Stimulated activated CD4-positive, alpha-beta T cell treated with anti-CD3 and anti-CD28 coated beads, Interleukin-4, amount 100 ng/mL, for 24 hours (primary cell): ENCODE measurements around the gene CCDC110.
A peak's percentile ranks its signal among the peaks of the same experiment; 100 is the strongest.

ENCODE experiments used
- DNase-seq: peaks from one replicate; pipeline ENCODE4 v3.0.0-alpha.2; 2020

CCDC110 gene

DNA sequence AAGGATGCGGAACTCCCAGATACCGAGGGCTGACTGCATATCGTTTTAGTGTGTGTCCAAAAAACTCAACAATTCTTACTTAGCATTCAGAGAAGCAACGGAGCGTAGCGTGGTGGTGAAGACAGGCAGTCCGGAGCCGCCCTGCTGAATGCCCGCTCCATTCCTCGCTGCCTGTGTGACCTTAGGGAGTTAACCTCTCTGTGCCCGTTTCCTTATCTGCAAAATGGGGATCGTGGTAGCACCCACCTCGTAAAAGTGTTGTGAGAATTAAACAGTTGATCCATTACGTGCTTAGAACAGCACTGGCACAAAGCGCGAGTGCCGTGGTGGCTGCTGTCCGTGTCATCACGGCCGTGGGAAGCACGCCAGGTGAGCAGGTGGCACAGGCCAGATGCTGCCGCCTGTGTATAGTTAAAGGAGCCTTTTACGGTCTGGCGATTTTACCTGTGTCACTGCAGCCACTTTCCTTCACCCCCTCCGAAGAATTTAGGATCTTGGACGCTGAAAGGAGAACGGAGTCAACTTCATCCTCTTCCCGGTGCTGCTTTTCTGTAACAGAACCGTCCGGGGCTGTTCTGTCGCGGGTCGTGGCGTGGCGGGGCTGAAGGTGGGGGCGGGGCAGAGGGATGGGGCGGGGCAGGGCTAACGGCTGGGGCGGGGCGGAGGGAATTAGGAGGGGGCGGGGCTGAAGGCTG is 885 bp downstream of the CCDC110 start:
- no peak for DNase-seq

DNA sequence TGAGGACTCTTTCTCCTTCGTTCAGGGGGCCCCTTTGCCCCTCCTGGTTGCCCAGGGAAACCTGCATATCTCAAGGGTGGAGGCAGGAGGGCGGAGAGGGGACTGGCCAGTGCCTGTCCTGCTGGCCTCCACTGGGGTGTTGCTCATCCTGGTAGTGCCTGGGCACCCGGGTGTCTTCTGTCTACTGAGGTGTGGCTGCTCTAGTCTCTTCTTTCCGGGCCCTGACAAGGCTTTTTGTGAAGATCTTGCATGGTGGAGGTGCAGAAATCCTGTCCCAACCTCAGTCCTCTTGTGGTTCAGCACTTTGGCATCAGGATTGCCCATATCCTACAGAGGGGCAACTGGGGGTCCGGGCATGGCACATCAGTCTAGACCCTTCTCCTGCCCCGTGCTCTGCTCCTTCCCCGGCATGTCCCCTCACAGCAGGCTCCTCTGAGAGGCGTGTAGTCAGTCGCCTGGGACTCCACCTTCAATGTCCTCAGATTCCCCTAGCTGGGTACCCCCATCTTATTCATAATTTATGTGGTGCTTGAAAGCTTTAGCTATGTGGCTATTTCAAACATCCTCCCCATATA is 1.9 kb downstream of the CCDC110 start:
- no peak for DNase-seq

DNA sequence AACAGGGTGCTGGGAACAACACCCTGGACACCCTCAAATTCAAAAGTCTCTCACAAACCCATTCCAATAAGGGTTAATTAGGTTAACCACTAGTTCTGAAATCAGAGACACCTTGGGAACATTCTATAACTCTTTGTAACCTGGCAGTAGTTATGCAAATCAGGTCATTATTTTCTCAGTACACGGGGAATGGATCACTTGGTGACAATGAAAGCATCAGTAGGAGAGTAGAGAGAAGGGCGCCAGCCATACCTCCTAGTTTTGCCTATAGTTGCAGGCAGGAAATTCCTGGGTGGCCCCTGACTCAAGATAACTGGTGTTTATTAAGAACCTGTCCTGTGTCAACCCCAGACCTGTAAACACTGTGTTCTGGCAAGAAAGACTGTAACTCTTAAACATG is 2.5 kb downstream of the CCDC110 start:
- no peak for DNase-seq

DNA sequence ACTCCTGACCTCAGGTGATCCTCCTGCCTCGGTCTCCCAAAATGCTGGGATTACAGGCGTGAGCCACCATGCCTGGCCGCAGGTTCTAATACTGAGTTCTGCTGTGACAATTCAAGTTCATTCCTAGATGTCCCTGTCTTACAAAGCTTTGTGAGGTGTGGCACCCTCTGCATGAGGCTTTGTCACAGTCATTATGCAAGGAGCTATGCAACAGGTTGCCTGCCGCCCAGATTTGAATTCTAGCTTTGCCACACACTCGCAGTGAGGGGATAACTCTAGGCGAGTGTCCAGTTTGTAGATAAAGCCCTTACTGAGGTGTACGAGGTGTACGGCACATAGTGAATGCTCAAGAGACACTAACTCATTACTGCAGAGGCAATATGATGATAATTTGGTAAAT is 3.5 kb downstream of the CCDC110 start:
- no peak for DNase-seq

DNA sequence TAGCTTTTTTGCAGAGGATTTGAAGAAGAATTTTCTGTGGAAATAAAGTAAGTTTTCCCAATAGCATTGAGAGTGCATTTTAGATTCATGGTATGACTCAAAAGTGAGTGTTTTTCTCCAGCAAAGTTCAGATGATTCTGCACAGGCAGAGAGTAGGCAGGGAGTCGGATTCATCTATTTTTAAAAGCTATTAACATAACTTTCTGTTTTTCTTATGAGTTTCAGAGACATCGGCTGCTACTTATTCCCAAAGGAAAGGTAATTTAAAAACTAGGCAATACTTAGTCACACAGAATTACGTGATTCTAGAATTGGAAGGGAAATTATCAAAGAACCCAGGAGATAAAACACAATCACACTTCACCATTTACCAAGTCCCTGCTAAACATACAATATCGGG is 4.4 kb downstream of the CCDC110 start:
- no peak for DNase-seq

DNA sequence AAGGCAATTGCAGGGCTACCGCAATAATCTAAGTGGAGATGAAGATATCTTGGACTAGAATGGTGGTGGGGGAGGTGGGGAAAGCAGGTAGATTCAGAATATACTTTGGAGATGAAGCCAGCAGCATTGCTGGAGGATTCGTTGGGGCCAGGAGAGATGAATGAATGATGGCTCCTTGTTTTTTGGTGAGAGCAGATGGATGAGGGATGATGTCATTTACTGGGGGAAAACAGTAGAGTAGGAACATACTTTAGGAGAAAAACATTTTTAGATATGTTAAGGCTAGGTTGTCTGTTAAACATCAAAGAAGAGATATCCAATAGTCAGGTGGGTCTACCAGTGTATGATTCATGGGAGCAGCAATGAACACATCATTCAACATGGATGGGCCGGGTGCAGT is 5.8 kb downstream of the CCDC110 start:
- no peak for DNase-seq

DNA sequence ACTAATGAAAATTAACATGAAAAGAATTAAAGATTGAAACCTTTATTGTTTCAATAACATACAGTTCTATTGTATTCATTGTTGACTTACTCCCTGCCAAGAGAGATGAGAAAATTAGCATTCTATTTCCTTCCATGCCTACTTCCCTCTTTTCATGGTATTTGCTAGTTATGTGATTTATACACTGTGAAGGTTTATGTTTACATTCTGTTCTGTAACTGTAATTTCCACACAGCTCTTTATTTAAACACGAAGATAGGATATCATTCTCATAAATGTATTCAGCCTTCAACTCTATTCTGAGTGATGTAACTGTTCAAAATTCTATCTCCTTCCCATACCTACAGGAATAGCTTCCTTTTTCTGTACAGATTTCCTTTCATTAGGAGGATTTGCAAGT is 6.6 kb downstream of the CCDC110 start:
- DNase-seq, result no peak

DNA sequence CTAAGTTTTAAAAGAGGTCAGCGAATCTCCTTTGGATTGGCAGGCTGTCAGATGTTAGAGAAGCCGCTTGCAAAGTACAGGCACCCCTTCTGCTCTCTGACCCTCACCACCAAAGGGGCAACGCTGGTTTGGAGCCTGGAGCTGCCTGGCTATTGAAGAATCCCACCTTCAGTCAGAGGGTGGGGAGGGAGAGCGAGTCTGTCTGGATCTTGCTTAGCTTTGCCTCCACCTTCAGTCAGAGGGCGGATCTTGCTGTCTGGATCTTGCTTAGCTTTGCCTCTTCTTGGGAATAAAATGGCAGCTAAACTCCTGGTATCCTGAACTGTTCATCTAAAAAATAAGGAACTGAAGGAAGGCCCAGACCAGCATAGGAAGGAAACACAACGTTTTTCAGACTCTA is 7.3 kb downstream of the CCDC110 start:
- no peak for DNase-seq

DNA sequence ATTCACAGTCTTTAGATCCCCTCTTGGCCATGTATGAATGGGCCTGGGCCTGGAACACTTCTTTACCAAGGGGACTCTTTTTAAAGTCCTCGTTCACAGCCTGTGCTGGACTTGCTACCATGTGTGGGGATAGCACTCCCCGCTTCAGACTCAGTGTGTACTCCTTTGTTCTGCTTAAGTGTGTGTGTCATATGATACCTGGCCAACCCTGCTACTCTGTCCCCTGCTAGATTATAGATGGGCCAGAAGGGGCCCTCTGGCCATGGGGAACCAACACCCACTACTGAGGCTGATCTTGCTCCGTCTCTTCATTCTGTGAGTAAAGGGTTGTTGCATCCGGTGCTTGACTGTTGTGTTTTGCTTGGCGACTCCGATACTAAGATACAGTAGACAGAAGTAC is 8.0 kb downstream of the CCDC110 start:
- no peak for DNase-seq

DNA sequence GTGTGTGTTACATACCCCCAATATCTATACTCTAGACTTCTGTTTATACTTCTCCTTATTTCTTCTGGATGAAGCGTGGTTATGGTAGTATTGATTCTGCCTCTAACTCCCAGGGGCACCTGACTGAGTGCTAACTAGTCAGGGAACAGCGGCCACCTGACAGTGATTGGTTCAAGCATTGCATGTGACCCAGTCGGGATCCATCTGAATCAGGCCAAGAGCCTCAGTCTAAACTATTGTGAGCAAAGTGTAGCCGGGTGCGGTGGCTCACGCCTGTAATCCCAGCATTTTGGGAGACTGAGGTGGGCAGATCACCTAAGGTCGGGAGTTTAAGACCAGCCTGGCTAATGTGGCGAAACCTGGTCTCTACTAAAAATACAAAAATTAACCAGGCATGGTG is 10.0 kb downstream of the CCDC110 start:
- no peak for DNase-seq

DNA sequence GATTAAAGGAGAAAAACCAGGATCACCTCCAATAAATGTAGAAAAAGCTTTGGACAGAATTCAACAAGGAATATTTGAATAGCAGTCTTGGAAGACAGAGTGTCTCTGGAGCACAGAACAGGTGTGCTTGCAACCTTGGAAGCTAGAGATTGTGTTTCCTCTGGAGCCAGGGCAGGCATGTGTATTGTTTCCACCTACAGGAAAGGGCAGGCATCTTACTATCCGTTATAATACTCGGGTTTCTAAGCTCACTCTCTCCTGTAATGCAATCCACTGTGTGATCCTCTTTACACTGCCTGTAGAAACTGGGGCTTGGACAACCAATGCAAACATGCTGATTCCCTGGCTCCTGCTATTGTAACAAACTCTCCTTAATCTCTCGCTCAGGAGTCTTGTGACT is 14.4 kb downstream of the CCDC110 start:
- DNase-seq, result no peak

DNA sequence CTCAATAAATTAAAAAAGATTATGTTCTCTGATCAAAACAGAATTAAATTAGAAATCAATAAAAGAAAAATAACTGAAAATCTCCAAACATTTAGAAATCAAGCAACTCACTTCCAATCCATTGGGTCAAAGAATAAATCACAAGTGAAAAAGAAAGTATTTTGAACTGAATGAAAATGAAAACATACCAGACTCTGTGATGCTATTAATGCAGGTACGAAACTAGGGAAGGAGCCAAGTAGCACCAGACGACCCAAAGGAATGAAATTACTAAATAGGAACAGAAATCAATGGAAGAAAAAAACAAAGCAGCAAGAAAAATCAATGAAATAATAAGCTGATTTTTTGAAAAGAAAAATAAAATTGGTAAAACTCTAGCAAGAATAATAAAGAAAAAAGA is 15.4 kb downstream of the CCDC110 start:
- no peak for DNase-seq

DNA sequence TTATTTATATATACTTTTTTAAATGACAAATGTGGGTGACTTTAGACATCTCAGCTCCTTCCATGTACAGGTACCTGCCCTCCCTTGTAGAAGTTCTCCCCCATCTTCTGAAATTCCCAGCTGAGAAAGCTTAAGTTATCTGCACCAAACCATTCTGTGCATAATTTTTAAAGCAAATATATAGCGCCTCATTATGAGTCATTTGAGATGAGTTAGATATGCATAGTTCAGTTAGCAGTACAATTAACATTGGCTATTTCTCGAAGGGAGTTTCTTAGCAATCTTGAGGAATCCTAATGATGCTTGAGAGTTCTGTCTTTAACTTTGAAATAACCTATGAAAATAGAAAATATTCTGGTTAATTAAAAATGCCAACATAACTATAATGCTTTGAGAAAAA is 26.3 kb downstream of the CCDC110 start:
- DNase-seq, result no peak

DNA sequence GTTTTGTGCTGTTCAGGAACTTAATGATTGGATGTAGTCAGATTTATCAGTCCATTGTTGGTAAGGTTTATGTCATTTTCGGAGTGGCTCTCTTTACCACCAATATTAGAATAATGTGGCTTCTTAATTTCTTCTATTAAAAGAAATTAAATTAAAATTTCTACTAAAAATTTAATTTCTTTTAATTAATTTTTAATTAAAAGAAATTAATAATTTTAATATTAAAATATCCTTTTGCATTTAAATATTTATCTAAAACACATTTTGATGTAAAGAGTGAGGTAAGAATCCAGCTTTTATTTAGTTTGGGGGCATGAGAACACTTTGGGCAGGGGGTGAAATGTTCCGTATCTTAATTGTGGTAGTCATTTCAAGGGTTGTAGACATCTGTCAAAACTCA is 30.1 kb downstream of the CCDC110 start:
- DNase-seq, result no peak

DNA sequence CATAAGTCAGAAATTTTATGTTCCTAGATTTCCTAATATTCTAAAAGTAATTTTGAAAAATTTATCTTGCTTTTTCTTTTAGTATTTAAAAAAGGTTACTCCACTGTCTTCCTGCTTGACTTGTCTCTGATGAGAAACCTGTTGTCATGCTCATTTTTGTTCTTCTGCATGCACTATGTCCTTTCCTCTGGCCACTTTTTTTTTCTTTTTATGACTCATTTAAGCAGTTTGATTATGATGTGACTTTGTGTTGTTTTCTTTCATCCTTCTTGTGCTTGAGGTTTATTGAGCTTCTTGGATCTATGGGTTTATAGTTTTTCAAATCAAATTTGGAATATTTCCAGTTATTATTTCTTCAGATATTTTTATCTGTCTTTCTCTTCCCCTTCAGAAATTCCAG is 33.7 kb downstream of the CCDC110 start:
- DNase-seq, result no peak

DNA sequence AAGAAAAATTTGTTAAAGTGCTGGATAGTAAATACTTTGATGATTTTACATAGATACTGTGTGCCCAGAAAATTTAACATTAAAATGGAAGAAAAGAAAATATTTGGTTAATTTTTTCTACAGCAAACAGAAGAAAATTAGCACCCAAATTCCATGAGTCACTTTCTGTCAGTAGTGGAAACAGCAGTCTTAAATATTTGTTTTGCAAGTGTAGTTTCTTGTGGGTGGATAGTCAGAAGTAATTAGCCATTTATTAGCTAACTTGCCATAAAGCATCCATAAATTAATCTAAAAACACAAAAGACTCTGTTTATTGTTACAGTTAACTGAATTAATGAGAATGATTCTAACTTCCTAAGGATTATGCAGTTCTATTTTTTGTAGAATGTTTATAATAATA is 36.1 kb downstream of the CCDC110 start:
- DNase-seq, result no peak

DNA sequence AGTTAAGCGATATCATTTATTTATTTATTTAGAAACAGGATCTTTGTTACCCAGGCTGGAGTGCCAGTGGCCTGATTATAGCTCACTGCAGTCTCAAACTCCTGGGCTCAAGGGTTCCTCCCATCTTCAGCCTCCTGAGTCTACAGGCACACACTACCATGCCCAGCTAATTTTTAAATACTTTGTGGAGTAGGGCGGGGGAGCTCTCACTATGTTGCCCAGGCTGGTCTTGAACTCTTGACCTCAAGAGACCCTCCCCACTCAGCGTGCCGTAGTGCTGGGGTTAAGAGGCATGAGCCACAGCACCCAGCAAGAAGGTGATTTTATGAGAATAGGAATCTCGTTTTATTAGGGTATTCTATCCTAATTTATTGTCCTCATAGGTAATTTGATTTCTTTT is 41.9 kb downstream of the CCDC110 start:
- DNase-seq, result no peak

DNA sequence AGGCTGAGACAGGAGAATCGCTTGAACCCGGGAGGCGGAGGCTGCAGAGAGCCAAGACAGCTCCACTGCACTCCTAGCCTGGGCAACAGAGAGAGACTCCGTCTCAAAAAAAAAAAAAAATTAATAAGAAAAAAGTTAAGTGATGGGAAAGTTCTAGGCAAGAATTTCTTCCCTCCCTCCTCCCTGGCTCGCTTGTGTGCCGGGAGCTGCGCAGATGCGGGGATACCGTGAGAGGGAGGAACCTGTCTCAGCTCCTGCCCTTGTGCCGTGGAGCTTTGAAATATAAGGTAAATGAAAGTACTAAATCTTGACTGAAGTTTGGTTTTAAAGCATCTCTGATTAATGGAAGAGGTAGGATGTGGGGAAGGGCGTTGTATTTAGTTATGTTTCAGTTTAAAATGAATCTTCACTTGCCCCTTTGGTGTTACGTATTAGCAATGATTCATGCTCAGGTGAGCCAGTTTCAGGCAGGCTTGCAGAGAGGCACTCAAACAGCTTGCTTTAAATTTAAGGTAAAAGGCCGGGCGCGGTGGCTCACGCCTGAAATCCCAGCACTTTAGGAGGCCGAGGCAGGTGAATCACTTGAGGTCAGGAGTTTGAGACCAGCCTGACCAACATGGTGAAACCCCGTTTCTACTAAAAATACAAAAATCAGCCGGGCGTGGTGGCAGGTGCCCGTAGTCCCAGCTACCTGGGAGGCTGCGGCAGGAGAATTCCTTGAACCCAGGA is 44.4 kb downstream of the CCDC110 start:
- no peak for DNase-seq

DNA sequence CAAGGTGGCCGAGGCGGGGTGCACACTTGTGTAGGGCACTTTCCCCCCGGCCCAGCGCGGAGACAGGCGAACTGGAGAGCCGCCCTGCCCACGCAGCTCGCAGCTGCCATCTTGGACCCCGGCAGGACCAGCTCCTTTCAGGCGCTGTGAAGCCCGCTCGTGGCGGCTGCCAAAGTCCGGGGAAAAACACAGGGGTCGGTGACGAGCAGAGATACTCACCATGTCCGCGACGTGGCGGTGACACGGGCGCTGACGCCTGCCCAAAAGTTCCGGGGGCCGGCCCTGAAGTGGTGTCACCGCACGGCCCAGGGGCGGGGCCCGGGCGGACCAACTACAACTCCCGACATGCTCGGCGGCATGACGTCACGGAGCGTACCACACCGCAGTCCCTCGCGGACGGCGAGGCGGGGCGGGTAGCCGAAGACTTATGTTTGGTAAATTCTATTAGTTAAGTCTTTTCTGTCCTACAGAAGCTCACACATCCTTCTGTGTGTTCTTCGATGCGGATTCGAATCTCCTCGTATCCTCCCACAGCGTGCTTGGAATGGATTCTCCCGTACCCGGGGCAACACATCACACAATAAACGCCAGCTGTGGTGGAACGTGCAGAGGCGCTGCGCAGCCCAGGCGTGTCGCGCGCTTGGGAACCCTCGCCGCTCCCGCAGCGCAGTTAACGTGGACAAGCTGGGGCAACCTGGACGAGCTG is 45.7 kb downstream of the CCDC110 start, which contains the start of gene UFSP2:
Gene UFSP2 (minus strand): TSS at position 318 of the 706 bp plus-strand sequence. CDS start 96 bp downstream, at position 222.
- peak; percentile 85 for DNase-seq

DNA sequence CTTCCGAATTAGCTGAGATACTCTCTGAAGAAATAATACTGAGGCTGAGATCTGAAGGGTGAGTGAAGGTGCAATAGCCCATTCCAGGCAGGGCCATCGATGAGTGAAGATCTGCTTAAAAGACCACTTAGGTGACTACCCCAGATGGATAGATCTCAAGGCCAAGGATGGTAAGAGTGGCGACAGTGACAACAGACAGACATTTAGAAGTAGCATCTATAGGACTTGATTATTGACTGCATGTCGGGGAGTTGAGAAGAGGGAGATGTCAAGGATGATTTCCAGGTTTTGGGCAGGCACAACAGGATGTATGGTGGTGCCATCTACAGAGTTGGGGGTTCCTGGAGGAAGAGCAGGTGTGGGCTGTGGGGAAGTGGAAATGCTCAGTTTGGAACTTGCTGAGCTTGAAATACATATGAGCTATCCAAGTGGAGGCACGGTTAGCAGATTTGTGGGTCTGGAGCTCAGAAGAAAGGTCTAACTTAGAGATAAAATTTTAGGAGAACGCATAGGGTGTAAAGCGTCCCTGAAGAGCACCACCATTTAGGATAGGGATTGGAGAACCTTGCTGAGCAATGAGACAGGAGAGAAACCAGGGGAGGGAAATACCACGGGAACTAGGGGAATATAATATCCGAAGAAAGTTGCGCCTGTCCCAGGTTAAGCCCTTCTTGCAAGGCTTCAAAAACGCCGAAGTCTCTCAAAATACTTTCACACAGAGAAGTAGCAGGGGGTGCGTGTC is 46.5 kb downstream of the CCDC110 start:
- DNase-seq, result no peak

DNA sequence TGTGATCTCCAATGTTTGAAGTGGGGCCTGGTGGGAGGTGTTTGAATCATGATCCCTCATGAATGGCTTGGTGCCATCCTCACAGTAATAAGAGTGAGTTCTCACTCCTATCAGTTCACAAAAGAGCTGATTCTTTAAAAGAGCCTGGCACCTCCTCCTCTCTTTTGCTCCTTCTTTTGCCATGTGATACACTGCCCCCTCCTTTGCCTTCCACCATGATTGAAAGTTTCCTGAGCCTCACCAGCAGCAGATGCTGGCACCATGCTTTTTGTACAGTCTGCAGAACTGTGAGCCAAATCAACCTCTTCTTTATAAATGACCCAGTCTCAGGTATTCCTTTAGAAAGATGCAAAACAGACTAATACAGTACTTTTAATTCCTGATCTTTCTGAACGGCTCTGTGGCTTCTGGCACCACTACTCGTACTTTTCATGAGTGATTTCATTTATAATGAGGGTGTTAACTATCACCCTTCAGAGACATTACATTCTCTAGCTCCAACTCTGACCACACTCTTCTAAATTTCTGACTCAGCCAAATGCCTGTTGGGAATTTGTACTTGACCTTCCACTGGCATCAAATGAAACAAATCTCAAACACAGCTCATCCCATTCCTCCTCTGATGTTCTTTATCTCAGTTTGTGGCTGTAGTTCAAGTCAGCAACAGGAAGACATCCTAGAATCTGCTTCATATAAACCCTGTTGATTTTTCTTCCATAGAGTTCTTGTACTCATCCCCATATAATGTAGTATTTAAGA is 50.0 kb downstream of the CCDC110 start:
- DNase-seq, result no peak

DNA sequence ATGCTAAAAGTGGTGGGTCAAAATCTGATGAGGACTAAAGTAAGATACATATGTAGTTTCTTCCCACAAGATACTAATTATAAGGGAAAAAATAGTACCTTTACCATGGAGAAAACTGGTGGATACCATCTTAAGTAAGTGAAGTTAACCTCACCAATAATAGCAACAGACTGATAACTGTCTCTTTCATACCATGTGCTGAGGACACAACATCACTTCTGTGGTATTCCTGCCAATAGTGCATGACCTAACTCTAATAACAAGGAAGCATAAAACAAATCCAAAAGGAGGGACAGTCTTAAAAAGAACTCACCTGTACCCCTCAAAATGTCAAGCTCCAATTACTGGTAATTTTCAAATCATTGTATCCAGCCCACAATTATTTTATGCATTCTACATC is 54.6 kb downstream of the CCDC110 start:
- no peak for DNase-seq
